Renal cortical epithelial cell (primary cell): ENCODE results near the gene GOLPH3. TPM values are rescaled to one million over a fixed set of nuclear protein-coding genes. Genes with fewer than 3 reads are reported as not detected.

Experiments used
- total RNA-seq: library from RNA; depleted of rRNA; stranded (reverse); fragments of >200 nt; gene quantifications from 2 replicates; pipeline ENCODE4 v1.2.3, GENCODE V29; 2014

The GOLPH3 gene
- total RNA-seq, 1 donor from 2014 or later = 110 TPM

Other genes with a start within 250 kb of the GOLPH3 start
- 27.3 and 61.3 TPM in 2 replicates for gene MTMR12, start 138.6 kb upstream of the GOLPH3 start, total RNA-seq